Stimulated activated CD4-positive, alpha-beta T cell treated with anti-CD3 and anti-CD28 coated beads, Interleukin-1b, Interleukin-23, amount 100 ng/mL, for 48 hours (primary cell): Measurements from ENCODE around the gene ADAMTS19.

Experiments used
- DNase-seq: peaks from one replicate; pipeline ENCODE4 v3.0.0-alpha.2; 2020

Gene ADAMTS19

GRCh38 chr5:129698661-129699060 lies 238.6 kb downstream of the ADAMTS19 start:
- DNase-seq = no peak

- no peak for DNase-seq
Observed at GRCh38 chr5:129716235-129716634, 256.1 kb downstream of the ADAMTS19 start.

- DNase-seq = no peak
Observed at GRCh38 chr5:129716651-129717050, 256.6 kb downstream of the ADAMTS19 start.

- DNase-seq = no peak
Observed at GRCh38 chr5:129717751-129718310, 257.7 kb downstream of the ADAMTS19 start.

- no peak for DNase-seq
Observed at GRCh38 chr5:129718471-129719090, 258.5 kb downstream of the ADAMTS19 start.

GRCh38 chr5:129724222-129724621 lies 264.1 kb downstream of the ADAMTS19 start:
- no peak for DNase-seq

- no peak for DNase-seq
Observed at GRCh38 chr5:129724647-129725046, 264.5 kb downstream of the ADAMTS19 start.

- no peak for DNase-seq
Observed at GRCh38 chr5:129739773-129740172, 279.7 kb downstream of the ADAMTS19 start.

GRCh38 chr5:129743541-129744187 lies 283.6 kb downstream of the ADAMTS19 start:
- no peak for DNase-seq

- no peak for DNase-seq
Observed at GRCh38 chr5:129745997-129746396, 285.9 kb downstream of the ADAMTS19 start.

- DNase-seq = no peak
Observed at GRCh38 chr5:129746876-129747275, 286.8 kb downstream of the ADAMTS19 start.

GRCh38 chr5:129747572-129748407 lies 287.7 kb downstream of the ADAMTS19 start, which contains the start of gene MINAR2:
TSS of gene MINAR2 (plus strand) at chr5:129748094. CDS start at chr5:129748191, 97 bp downstream.
- no peak for DNase-seq

GRCh38 chr5:129748913-129749880 lies 289.1 kb downstream of the ADAMTS19 start:
- DNase-seq = no peak

GRCh38 chr5:129760636-129761325 lies 300.7 kb downstream of the ADAMTS19 start:
- no peak for DNase-seq

- DNase-seq = no peak
Observed at GRCh38 chr5:129763651-129764050, 303.6 kb downstream of the ADAMTS19 start.

- DNase-seq = no peak
Observed at GRCh38 chr5:129766798-129767197, 306.7 kb downstream of the ADAMTS19 start.

- peak; percentile 72 for DNase-seq
Observed at GRCh38 chr5:129767927-129768380, 307.9 kb downstream of the ADAMTS19 start.

GRCh38 chr5:129768735-129769134 lies 308.6 kb downstream of the ADAMTS19 start:
- DNase-seq = no peak

- DNase-seq = no peak
Observed at GRCh38 chr5:129770024-129770820, 310.1 kb downstream of the ADAMTS19 start.

GRCh38 chr5:129771058-129771838 lies 311.1 kb downstream of the ADAMTS19 start:
- DNase-seq = peak; percentile 41
